ENCODE results near the gene KIF11. TPM values are rescaled to one million over a fixed set of nuclear protein-coding genes. Genes with fewer than 3 reads are reported as not detected.

KIF11 gene
- total RNA-seq, 1 donor = 46.5 TPM

- TF ChIP-seq, protein P1, sequence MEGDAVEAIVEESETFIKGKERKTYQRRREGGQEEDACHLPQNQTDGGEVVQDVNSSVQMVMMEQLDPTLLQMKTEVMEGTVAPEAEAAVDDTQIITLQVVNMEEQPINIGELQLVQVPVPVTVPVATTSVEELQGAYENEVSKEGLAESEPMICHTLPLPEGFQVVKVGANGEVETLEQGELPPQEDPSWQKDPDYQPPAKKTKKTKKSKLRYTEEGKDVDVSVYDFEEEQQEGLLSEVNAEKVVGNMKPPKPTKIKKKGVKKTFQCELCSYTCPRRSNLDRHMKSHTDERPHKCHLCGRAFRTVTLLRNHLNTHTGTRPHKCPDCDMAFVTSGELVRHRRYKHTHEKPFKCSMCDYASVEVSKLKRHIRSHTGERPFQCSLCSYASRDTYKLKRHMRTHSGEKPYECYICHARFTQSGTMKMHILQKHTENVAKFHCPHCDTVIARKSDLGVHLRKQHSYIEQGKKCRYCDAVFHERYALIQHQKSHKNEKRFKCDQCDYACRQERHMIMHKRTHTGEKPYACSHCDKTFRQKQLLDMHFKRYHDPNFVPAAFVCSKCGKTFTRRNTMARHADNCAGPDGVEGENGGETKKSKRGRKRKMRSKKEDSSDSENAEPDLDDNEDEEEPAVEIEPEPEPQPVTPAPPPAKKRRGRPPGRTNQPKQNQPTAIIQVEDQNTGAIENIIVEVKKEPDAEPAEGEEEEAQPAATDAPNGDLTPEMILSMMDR (IDR thresholded peaks at IDR 0.05; ENCODE audit: insufficient read depth, low read length) = no peak
- H3K4me3 ChIP-seq (ENCODE audit: low read depth, low read length) = no peak overlapping the region
- DNase-seq (ENCODE audit: low read depth) = no peak
Measured at GRCh38 chr10:92667078-92667477, 74.1 kb downstream of the KIF11 start.

DNA sequence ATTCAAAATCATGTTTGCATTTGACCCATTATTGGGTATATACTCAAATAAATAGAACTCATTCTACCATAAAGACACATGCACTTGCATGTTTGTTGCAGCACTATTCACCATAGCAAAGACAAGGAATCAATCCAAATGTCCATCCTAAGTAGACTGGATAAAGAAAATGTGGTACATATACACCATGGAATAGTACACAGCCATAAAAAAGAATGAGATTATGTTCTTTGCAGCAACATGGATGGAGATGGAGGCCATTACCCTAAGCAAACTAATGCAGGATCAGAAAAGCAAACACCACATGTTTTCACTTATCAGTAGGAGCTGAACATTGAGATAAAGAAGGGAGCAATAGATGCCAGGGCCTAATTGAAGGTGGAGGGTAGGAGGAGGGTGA, 84.8 kb downstream of the KIF11 start:
- TF ChIP-seq, protein P1 (IDR thresholded peaks at IDR 0.05; ENCODE audit: insufficient read depth, low read length) = no peak

DNA sequence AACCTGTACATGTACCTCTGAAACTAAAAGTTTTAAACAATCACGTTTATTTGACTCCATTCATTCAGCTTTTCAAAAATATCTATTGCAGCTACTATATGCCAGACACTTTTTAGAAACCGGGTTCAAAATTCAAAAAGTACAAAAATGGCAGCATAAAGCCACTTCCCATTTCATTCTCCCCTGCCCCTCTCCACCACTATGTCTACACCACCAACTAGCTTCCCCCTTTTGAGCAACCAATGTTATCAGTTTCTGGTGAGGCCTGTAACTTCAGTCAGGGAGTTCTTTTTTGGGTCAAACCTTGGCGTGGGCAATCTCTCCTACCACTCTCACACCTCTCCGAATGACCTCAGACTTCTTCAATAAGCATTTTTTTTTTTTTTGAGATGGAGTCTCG, 85.3 kb downstream of the KIF11 start:
- TF ChIP-seq, protein P1 (IDR thresholded peaks at IDR 0.05; ENCODE audit: insufficient read depth, low read length) = no peak
- no peak for DNase-seq (ENCODE audit: low read depth)
- H3K4me3 ChIP-seq (ENCODE audit: low read depth, low read length) = no peak overlapping the region

More for the DNA sequence above, 84.8 kb downstream of the KIF11 start:
- no peak overlapping the region for H3K4me3 ChIP-seq (ENCODE audit: low read depth, low read length)
- DNase-seq (ENCODE audit: low read depth) = no peak

DNA sequence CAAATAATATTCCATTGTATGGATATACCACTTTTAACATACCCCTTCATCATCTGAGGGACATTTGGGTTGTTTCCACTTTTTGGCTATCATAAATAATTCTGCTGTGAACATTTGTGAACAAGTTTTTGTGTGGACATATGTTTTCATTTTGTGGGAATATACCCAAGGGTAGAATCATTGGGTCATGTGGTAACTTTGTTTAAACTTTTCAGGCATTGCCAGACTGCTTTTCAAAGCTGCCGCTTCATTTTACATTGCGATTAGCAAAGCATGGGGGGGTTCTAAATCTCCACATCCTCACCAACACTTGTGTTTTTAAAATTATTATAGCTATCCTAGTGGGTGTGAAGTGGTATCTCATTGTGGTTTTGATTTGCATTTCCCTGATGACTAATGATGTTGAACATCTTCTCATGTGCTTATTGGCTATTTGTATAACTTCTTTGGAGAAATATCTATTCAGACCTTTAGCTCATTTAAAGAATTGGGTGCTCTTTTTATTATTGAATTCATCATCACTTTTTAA, 88.4 kb downstream of the KIF11 start:
- no peak for DNase-seq (ENCODE audit: low read depth)
- TF ChIP-seq, protein P1 (IDR thresholded peaks at IDR 0.05; ENCODE audit: insufficient read depth, low read length) = no peak
- no peak overlapping the region for H3K4me3 ChIP-seq (ENCODE audit: low read depth, low read length)

DNA sequence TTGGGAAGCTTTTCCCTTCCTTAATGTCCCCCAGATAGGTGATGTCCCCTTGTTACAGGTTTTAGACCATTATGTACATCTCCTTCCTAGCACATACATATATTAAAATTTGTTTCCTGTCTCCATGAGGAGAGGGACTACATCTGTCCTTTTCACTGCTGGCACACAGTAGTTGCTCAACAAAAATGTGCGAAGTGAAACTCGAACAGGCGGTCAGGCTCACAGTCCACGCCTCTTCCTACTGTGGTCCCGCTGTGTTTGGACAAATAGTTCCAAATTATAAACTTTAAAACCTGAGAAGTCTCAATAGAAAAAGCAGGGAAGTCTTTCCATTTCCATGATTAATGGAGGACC, 95.6 kb downstream of the KIF11 start:
- TF ChIP-seq, protein P1 (IDR thresholded peaks at IDR 0.05; ENCODE audit: insufficient read depth, low read length) = no peak
- no peak for DNase-seq (ENCODE audit: low read depth)
- peak overlapping the region; percentile 69 for H3K4me3 ChIP-seq (ENCODE audit: low read depth, low read length)

DNA sequence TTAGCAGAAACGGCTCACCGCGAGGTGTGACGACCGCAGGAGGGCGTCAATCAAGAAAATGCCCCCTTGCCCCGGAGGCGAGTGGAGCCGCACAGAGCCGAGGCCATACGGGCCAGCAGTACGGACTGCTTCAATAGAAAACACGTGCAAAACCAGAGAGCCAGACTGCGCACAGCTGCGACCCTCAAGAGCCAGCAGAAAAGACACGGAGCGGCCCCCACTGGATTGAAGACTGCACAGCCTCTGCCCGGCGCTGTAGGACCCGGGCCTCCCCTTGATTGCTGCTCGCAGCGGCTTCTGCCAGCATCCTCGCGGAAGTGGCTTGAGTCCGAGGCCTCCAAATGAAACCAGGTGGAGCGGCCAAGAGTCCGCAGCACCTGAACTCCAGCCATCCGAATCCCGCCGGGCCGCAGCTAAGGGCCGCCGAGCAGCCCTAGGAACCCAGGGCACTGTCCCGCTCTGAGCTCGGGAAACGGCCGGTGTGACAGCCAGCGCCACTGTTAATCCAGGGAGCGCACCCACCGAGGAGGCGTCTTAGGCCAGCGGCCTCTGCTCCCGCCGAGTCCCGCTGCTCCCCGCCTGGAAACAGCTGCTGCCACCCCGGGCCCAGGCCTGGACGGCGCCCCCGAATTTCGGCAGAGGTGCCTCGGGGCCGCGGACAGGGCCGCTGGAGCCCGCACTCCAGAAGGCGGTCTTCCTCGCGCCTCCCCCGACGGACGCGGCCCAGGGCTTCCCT, 96.2 kb downstream of the KIF11 start:
- DNase-seq (ENCODE audit: low read depth) = peak; percentile 45
- peak overlapping the region; percentile 69 for H3K4me3 ChIP-seq (ENCODE audit: low read depth, low read length)
- TF ChIP-seq, protein P1 (IDR thresholded peaks at IDR 0.05; ENCODE audit: insufficient read depth, low read length) = no peak
